SIG-M5 (cell line): ENCODE data around the gene C4orf50.

Experiments used
- DNase-seq: peaks from one replicate; lab custom pipeline; 2025; lab: John Stamatoyannopoulos, UW

The C4orf50 gene

GRCh38 chr4:6043843-6044242 lies 25.6 kb upstream of the C4orf50 start:
- DNase-seq = no peak

GRCh38 chr4:6043188-6043587 lies 25.0 kb upstream of the C4orf50 start:
- no peak for DNase-seq

GRCh38 chr4:6042293-6043063 lies 24.2 kb upstream of the C4orf50 start:
- DNase-seq = no peak

- DNase-seq = no peak
These were observed 23.6 kb upstream of the C4orf50 start for GRCh38 chr4:6041800-6042199.

- DNase-seq = no peak
These were observed 20.5 kb upstream of the C4orf50 start for GRCh38 chr4:6038711-6039110.

- DNase-seq = no peak
These were observed 17.6 kb upstream of the C4orf50 start for GRCh38 chr4:6035786-6036185.

- no peak for DNase-seq
These were observed 15.2 kb upstream of the C4orf50 start for GRCh38 chr4:6033381-6033780.

GRCh38 chr4:6032249-6033244 lies 14.3 kb upstream of the C4orf50 start:
- no peak for DNase-seq

- DNase-seq = no peak
These were observed 13.6 kb upstream of the C4orf50 start for GRCh38 chr4:6031846-6032245.

GRCh38 chr4:6030679-6031078 lies 12.4 kb upstream of the C4orf50 start:
- DNase-seq = no peak

GRCh38 chr4:6029254-6029653 lies 11.0 kb upstream of the C4orf50 start:
- no peak for DNase-seq

GRCh38 chr4:6028168-6028567 lies 9.9 kb upstream of the C4orf50 start:
- no peak for DNase-seq

GRCh38 chr4:6027392-6027791 lies 9.2 kb upstream of the C4orf50 start:
- DNase-seq = no peak

GRCh38 chr4:6024313-6024960 lies 6.2 kb upstream of the C4orf50 start:
- no peak for DNase-seq

GRCh38 chr4:6023731-6024130 lies 5.5 kb upstream of the C4orf50 start:
- no peak for DNase-seq

GRCh38 chr4:6022607-6023288 lies 4.5 kb upstream of the C4orf50 start:
- DNase-seq = no peak

GRCh38 chr4:6021831-6022606 lies 3.8 kb upstream of the C4orf50 start:
- DNase-seq = no peak

GRCh38 chr4:6020613-6021012 lies 2.4 kb upstream of the C4orf50 start:
- DNase-seq = no peak

GRCh38 chr4:6019316-6020263 lies 1.4 kb upstream of the C4orf50 start:
- DNase-seq = no peak

- DNase-seq = no peak
These were observed 431 bp downstream of the C4orf50 start for GRCh38 chr4:6017800-6018199.
